ENCODE data around the gene DMBX1.

Gene DMBX1

DNA sequence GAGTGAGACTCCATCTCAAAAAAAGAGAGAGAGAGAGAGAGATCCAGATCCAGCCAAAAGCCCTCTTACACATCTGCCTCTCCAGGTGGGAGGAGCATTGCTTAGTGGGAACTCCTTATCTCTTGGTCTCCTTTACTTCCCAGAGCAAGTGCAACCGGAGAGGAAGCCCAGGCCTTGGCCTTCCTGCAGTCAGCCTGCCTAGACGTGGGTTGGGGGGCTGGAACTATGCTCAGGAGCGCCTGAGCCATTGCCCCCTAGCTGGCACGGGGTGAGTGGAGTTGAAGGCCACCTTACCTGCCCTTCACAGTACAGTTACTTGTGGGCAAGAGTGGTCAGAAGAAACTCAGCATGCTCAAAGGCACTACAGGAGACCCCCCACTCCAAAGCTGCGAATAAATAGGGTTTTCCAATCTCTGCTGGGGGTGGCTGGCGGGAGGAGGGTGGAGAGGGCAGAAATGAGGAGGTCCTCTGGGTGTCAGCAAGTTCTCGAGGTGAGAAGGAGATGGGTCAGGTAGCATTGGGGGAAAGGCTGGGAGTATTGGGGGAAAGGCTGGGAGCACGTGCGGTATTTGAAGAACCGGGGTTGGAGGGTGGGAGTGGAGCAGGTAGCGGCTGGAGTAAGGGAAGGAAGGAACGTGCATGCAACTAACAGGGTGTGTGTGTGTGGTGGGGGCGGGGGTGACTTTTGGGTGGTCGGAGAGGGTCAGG lies 4.7 kb upstream of the DMBX1 start:
- DNase-seq = no peak

DNA sequence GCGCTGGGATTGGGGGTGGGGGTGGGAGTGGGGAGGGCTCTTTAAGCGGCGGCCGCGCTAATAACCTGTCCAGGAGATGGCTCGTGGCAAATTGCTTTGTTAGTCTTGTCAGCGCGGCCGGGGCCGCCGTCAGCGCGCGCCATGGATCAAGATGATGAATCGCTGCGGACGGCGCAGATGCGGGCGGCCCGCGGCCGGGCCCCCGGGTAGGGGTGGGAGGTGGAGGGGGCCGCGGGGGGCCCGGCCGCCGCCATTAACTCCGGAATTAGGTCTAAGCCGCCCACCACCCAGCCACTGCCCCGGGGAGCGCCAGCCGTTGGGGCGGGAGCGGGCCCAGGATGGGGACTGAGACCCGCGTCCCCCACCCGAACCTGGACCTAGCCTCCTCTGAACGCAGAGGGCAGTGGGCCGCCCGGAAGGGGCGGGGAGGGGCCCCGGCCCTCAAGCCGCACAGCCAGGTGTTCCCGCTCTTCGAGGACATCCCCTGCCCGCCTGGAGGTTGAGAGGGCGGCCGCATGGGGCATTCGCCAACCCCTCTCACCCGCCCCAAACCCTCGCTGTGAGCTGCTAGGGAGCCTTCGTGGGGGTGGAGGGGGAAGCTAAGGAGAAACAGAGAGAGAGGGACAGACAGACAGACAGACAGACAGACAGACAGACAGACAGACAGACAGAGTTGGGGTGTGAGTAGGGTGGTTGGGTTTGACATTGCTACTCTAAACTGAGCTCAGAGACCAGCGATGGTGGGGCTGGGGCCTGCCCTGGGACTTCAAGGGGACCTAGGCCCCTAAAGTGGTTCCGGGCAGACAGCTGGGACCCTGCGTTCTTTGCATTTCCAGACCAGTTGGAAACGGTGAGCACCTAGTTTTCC lies 3.8 kb upstream of the DMBX1 start:
- no peak for DNase-seq

DNA sequence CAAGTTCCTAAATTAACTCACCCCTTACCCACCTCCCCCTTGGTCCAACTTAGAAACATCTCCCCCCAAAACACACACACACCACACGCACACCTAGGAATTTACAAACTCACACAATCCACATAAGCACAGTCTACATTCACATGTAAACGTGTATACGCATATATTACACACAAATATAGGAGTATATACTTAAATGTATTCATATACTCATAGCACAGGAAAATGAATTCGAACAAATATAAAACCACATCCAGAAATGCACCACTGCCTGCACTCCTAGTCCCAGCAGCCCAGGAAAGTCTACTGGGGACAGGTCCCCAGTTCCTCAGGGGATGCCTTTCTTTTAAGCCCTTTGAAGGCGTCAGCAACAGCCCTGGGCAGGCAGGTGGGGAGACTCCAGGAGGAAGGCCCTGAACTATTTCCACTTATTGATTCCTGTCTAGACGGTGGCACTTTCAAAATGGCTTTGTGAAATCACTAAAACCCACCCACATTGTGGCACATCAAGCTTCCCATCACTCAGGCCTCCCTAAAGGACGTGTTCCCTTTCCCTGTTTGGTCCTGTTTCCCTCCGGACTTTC lies 3.1 kb upstream of the DMBX1 start:
- no peak for DNase-seq

GRCh38 chr1:46487818-46488218 lies 1.8 kb upstream of the DMBX1 start:
- DNase-seq = no peak

DNA sequence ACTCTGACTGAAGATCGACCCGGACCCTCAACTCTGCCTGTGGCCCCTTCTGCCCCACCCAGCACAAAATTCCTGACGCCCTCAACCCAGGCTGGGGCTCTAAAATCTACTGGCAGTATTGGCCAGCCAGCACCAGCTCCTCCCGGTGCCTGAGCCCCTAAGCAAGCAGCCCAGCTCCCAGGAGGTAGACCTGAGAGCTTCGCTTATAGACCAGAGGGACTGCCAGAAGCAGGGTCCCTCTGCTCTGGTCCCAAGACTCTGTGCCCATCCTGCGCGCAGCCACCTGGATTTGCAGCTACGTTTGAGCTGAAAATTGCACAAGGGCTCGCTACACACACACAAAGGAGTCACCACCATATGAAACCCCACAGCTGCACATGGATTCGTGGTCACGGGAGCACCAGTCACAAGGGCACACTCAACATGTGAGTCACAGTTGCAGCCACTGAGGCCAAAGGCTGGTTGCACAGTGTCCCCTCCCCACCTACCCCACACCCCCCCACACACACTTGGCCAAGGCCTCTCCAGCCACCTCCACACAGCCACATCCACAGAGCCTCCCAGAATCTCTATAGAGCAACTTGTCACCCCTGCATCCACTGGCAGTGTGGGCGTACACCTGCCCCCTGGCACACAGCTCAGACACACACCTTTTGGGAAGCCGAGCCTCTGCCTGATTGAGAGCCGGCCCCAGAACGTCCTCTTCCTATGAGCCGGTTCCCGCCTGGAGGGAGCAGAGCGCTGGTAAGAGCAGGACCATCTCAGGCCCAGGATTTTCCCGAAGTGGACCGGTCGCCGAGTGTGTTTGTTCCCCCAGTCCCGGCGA lies 1.1 kb upstream of the DMBX1 start:
- DNase-seq = no peak

GRCh38 chr1:46489169-46489637 lies 433 bp upstream of the DMBX1 start:
- DNase-seq = no peak

GRCh38 chr1:46490406-46490655 lies 695 bp downstream of the DMBX1 start:
- DNase-seq = no peak

- DNase-seq = no peak
These were observed 1.2 kb downstream of the DMBX1 start for GRCh38 chr1:46490656-46491442.

- no peak for DNase-seq
These were observed 2.0 kb downstream of the DMBX1 start for GRCh38 chr1:46491443-46492268.

DNA sequence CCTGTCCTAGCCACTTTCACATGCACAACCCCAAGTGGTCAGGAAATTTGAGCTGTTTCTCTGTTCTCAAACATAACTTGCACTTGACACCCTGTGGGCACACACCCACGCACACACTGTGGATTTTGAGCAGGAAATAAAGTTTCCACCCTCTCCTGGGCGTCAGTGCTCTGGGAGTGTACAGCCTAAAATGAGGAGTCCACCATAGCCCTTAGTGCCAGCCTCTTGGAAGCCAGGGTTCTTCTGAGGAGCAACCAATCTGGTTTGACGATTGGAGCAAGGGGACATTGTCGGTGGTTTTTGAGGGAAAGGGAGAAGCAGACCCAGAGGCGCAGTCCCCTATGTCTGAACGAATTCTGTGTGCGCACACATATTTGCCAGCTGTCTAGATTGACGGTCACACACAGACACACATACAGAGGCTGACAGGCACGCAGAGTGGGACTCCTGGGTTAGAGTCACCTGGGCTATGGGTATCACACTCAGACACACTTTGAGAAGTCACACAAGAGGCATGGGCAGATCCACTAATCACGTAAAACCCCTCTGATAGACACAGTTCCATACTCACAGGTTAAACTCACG lies 2.7 kb downstream of the DMBX1 start:
- DNase-seq = no peak

- no peak for DNase-seq
These were observed 3.2 kb downstream of the DMBX1 start for GRCh38 chr1:46492871-46493270.

GRCh38 chr1:46493316-46494032 lies 3.8 kb downstream of the DMBX1 start:
- no peak for DNase-seq

DNA sequence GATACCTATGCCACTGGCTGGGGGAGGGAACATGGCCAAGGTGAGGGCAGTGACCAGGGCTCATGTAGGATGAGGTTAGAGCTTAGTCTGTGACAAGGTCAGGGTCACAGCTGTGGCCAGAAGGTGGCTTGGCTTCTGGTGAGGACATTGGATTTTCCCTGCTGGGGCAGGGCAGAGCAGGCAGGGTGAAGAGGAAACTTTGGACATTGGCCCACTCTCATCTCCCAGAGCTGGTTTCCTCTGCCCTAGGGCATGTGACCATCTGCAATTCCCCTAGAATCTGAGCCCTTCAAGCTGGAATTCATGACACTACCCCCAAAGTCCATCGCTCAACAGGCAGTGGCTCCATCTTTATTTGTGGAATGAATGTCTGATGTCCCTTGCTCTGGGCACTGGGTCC lies 5.3 kb downstream of the DMBX1 start:
- no peak for DNase-seq

- DNase-seq = no peak
These were observed 6.1 kb downstream of the DMBX1 start for GRCh38 chr1:46495778-46496177.

DNA sequence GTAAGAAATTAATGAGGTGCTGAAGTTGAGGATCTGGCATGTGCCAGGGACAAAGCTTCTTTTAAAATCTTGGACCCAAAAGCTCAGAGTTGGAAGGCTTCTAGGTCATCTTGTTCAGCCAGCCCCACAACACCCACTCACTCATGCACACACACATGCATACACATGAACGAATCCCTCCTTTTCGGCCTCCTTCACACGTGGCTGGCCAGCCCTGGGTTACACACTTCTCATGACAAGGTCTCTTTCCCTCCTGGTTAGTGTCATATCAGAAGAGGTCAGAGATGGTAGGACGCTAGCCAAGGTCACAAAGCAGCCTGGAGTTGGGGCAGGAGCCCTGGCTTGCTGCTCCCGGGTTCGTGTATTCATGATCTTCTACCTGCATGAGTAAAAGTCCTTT lies 6.9 kb downstream of the DMBX1 start:
- DNase-seq = no peak

GRCh38 chr1:46497020-46497419 lies 7.4 kb downstream of the DMBX1 start:
- no peak for DNase-seq

GRCh38 chr1:46497665-46498064 lies 8.0 kb downstream of the DMBX1 start:
- no peak for DNase-seq

GRCh38 chr1:46501528-46501927 lies 11.9 kb downstream of the DMBX1 start:
- DNase-seq = no peak

- no peak for DNase-seq
These were observed 13.8 kb downstream of the DMBX1 start for GRCh38 chr1:46503421-46503820.

DNA sequence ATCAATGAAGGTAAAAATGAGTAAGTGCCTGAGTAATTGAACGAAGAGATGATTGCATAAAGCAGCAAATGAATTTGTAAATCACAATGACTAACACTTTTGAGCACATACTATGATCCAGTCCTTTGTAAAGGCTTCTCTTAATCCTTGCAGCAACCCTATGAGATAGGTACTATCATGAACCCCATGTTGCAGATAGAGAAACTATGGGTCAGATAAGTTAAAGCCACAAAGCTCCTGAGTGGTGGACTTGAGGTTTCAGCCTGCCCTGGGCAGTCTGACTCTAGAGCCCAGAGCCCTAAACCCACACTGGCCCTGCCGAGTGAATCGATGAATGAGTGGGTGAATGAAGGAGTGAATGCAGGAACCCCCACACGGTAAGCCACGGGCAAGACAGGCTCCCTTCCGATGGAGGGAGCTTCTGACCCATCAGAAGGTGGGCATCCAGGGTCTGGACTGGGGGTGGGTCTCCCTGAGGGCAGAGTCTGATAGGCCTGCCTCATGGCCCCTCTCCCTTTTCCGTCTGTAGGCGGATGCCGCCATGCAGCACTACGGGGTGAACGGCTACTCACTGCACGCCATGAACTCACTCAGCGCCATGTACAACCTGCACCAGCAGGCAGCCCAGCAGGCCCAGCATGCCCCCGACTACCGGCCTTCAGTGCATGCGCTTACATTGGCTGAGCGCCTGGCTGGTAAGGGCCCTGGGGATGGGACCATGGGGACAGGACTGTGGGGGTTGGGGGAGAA lies 17.0 kb downstream of the DMBX1 start:
- no peak for DNase-seq
